ENCODE data around the gene SUSD1. TPM values are rescaled to one million over a fixed set of nuclear protein-coding genes. Genes with fewer than 3 reads are reported as not detected.

Gene SUSD1
- total and polyA plus RNA-seq, 2 experiments from 2014 or later: 18.5 to 30.5 TPM

GRCh38 chr9:112047538-112048066 is 127.5 kb downstream of the SUSD1 start:
- Histone ChIP-seq H3K36me3 (replicated peaks; ENCODE audit: insufficient read depth, low read depth) (no peaks in the 10 kb centered on the region), H3K27me3 (no peaks in the 10 kb centered on the region), H3K9me2 (replicated peaks; ENCODE audit: insufficient read depth) (no peaks in the 10 kb centered on the region), H3K79me2 (no peaks in the 10 kb centered on the region), H3K4me1 (ENCODE audit: insufficient read depth) (peaks cover 19% of the 10 kb centered on the region), H2AFZ (no peak overlapping the region), H4K20me1 (ENCODE audit: insufficient read depth, poor library complexity, severe bottlenecking) (no peaks in the 10 kb centered on the region), H3K4me3 (no peak overlapping the region), H3K4me2 (no peak overlapping the region), H3K27ac (no peak overlapping the region), H3K9me3 (ENCODE audit: low read depth) (no peaks in the 10 kb centered on the region)
- DNase-seq (ENCODE audit: low spot score): no peak
- TF ChIP-seq EZH2phosphoT487 (IDR thresholded peaks at IDR 0.05; ENCODE audit: low read depth, severe bottlenecking, unreplicated experiment): no peak
- no peak for TF ChIP-seq EZH2 (IDR thresholded peaks at IDR 0.05; ENCODE audit: borderline replicate concordance)
- TF ChIP-seq CTCF (IDR thresholded peaks at IDR 0.05; ENCODE audit: poor library complexity): no peak

GRCh38 chr9:112046181-112046580 is 128.9 kb downstream of the SUSD1 start:
- Histone ChIP-seq H3K9me2 (replicated peaks; ENCODE audit: insufficient read depth) (no peaks in the 10 kb centered on the region), H3K27me3 (no peaks in the 10 kb centered on the region), H3K27ac (no peak overlapping the region), H3K4me3 (no peak overlapping the region), H3K36me3 (replicated peaks; ENCODE audit: insufficient read depth, low read depth) (no peaks in the 10 kb centered on the region), H3K9me3 (ENCODE audit: low read depth) (no peaks in the 10 kb centered on the region), H4K20me1 (ENCODE audit: insufficient read depth, poor library complexity, severe bottlenecking) (no peaks in the 10 kb centered on the region), H3K4me1 (ENCODE audit: insufficient read depth) (peaks cover 18% of the 10 kb centered on the region), H2AFZ (no peak overlapping the region), H3K79me2 (no peaks in the 10 kb centered on the region), H3K4me2 (no peak overlapping the region)
- TF ChIP-seq CTCF (IDR thresholded peaks at IDR 0.05; ENCODE audit: poor library complexity): no peak
- TF ChIP-seq EZH2 (IDR thresholded peaks at IDR 0.05; ENCODE audit: borderline replicate concordance): no peak
- TF ChIP-seq EZH2phosphoT487 (IDR thresholded peaks at IDR 0.05; ENCODE audit: low read depth, severe bottlenecking, unreplicated experiment): no peak
- DNase-seq (ENCODE audit: low spot score): no peak

DNA sequence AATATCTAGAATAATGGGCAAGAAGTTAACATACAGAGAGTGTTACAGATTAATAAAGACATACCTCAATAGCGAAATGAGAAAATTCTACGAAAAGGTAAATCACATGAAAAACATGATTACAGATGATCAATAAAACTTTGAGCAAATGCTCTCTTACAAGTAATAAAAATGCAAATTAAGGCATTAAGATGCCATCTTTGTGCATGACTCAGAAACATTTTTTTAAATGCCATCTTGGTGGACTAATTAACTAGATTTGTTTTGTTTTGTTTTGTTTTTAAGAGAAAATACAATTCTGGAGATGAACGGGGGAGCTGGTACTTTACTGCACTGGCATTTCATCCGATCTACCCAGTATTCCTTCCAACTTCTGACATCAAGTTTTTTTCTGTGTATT is 130.2 kb downstream of the SUSD1 start:
- no peak overlapping the region for H2AFZ ChIP-seq
- no peaks in the 10 kb centered on the region for H4K20me1 ChIP-seq (ENCODE audit: insufficient read depth, poor library complexity, severe bottlenecking)
- WGBS (ENCODE audit: low lambda C conversion rate, missing lambda C conversion rate): 95% methylated on average over 4 of the region's 4 CpGs
- H3K9me3 ChIP-seq (ENCODE audit: low read depth): no peaks in the 10 kb centered on the region
- H3K27me3 ChIP-seq: no peaks in the 10 kb centered on the region
- H3K36me3 ChIP-seq (replicated peaks; ENCODE audit: insufficient read depth, low read depth): no peaks in the 10 kb centered on the region
- no peak overlapping the region for H3K4me3 ChIP-seq
- TF ChIP-seq EZH2 (IDR thresholded peaks at IDR 0.05; ENCODE audit: borderline replicate concordance) (no peak), CTCF (IDR thresholded peaks at IDR 0.05; ENCODE audit: poor library complexity) (no peak), EZH2phosphoT487 (IDR thresholded peaks at IDR 0.05; ENCODE audit: low read depth, severe bottlenecking, unreplicated experiment) (no peak)
- no peak for DNase-seq (ENCODE audit: low spot score)
- H3K4me2 ChIP-seq: no peak overlapping the region
- H3K4me1 ChIP-seq (ENCODE audit: insufficient read depth): peaks cover 7% of the 10 kb centered on the region
- H3K79me2 ChIP-seq: no peaks in the 10 kb centered on the region
- H3K27ac ChIP-seq: no peak overlapping the region
- H3K9me2 ChIP-seq (replicated peaks; ENCODE audit: insufficient read depth): no peaks in the 10 kb centered on the region

GRCh38 chr9:112044186-112044585 is 130.9 kb downstream of the SUSD1 start:
- no peak overlapping the region for H2AFZ ChIP-seq
- H3K4me3 ChIP-seq: no peak overlapping the region
- TF ChIP-seq EZH2phosphoT487 (IDR thresholded peaks at IDR 0.05; ENCODE audit: low read depth, severe bottlenecking, unreplicated experiment) (no peak), CTCF (IDR thresholded peaks at IDR 0.05; ENCODE audit: poor library complexity) (no peak), EZH2 (IDR thresholded peaks at IDR 0.05; ENCODE audit: borderline replicate concordance) (no peak)
- no peaks in the 10 kb centered on the region for H3K27me3 ChIP-seq
- H3K27ac ChIP-seq: no peak overlapping the region
- H3K9me2 ChIP-seq (replicated peaks; ENCODE audit: insufficient read depth): no peaks in the 10 kb centered on the region
- no peaks in the 10 kb centered on the region for H3K9me3 ChIP-seq (ENCODE audit: low read depth)
- no peaks in the 10 kb centered on the region for H3K36me3 ChIP-seq (replicated peaks; ENCODE audit: insufficient read depth, low read depth)
- no peak for DNase-seq (ENCODE audit: low spot score)
- no peak overlapping the region for H3K4me2 ChIP-seq
- H4K20me1 ChIP-seq (ENCODE audit: insufficient read depth, poor library complexity, severe bottlenecking): no peaks in the 10 kb centered on the region
- H3K4me1 ChIP-seq (ENCODE audit: insufficient read depth): peaks cover 2% of the 10 kb centered on the region
- H3K79me2 ChIP-seq: no peaks in the 10 kb centered on the region
